T-cell (primary cell): ENCODE results near the gene CDC42BPB. TPM values are rescaled to one million over a fixed set of nuclear protein-coding genes. Genes with fewer than 3 reads are reported as not detected.

ENCODE experiments used
- ATAC-seq, 4 experiments: fragments of 200-7000 bp in 3 of 4; fragments of 150-1000 bp in 1 of 4; cut with Tn5 transposase; replicated peaks in 1 of 4; 1 replicate in 3 of 4; 2 replicates in 1 of 4; pipeline ENCODE4 v1.10.0; 2021; ENCODE audit warnings: moderate library complexity in 3 of 4, mild to moderate bottlenecking in 2 of 4, moderate number of reproducible peaks in 1 of 4
- CTCF ChIA-PET, 2 donors: fragments of 300-600 bp; sonication (Branson Sonifier 250); formaldehyde crosslinking; loops; one replicate each; lab custom pipeline; 2022; ENCODE audit warnings: antibody characterized with exemption in 2 of 2; lab: Charles Lee
- POLR2A ChIA-PET, 2 donors: fragments of 300-600 bp; sonication (Branson Sonifier 250); formaldehyde crosslinking; loops; one replicate each; lab custom pipeline; 2022; ENCODE audit warnings: antibody characterized with exemption in 2 of 2; lab: Charles Lee
- DNase-seq, 35 experiments: peaks; one replicate each; pipeline versions ENCODE4 v3.0.0 to v3.0.0-alpha.2; 2013 to 2023
- H3K27ac ChIP-seq: one replicate; pipeline ENCODE4 v1.5.1; 2013; ENCODE audit warnings: low read length
- H3K27me3 ChIP-seq, 2 experiments: replicated peaks in 1 of 2; 1 replicate in 1 of 2; 2 replicates in 1 of 2; pipeline versions ENCODE4 v1.6.1 to v1.7.0; 2013; ENCODE audit warnings: low read length in 1 of 2, mixed read lengths in 1 of 2; ENCODE audit not compliant: control insufficient read depth in 2 of 2, insufficient read depth in 2 of 2; ENCODE audit errors: extremely low read depth in 1 of 2
- H3K36me3 ChIP-seq, 2 donors: 1 replicate in 1 of 2; 2 replicates in 1 of 2; pipeline versions ENCODE4 v1.6.1 to v1.7.0; 2013; ENCODE audit warnings: low read length in 1 of 2; ENCODE audit not compliant: control insufficient read depth in 2 of 2, insufficient read depth in 1 of 2; ENCODE audit errors: extremely low read depth in 1 of 2
- H3K4me1 ChIP-seq, 2 experiments: 1 replicate in 1 of 2; 2 replicates in 1 of 2; pipeline versions ENCODE4 v1.6.1 to v1.7.0; 2013; ENCODE audit warnings: low read length in 2 of 2, mixed read lengths in 1 of 2; ENCODE audit not compliant: insufficient read depth in 2 of 2, control insufficient read depth in 1 of 2; ENCODE audit errors: extremely low read depth in 1 of 2
- H3K4me3 ChIP-seq, 2 donors: 1 replicate in 1 of 2; 2 replicates in 1 of 2; pipeline versions ENCODE4 v1.5.1 to v1.7.0; 2013; ENCODE audit warnings: mild to moderate bottlenecking in 2 of 2, low read length in 1 of 2, moderate library complexity in 1 of 2; ENCODE audit not compliant: control insufficient read depth in 1 of 2; ENCODE audit errors: extremely low read depth in 1 of 2
- H3K9me3 ChIP-seq: 2 replicates; pipeline ENCODE4 v1.7.0; 2013
- H3K27ac Mint-ChIP-seq, 2 donors: one replicate each; pipeline ENCODE4 v1.8.0; 2020 to 2021; ENCODE audit warnings: mild to moderate bottlenecking in 2 of 2, mixed read lengths in 2 of 2
- H3K27me3 Mint-ChIP-seq, 2 donors: one replicate each; pipeline ENCODE4 v1.8.0; 2021 to 2022; ENCODE audit warnings: mixed read lengths in 2 of 2
- H3K36me3 Mint-ChIP-seq: one replicate; pipeline ENCODE4 v1.8.0; 2021; ENCODE audit warnings: mixed read lengths
- H3K4me1 Mint-ChIP-seq, 3 donors: one replicate each; pipeline ENCODE4 v1.8.0; 2020 to 2022; ENCODE audit warnings: mixed read lengths in 3 of 3, mild to moderate bottlenecking in 1 of 3
- H3K4me3 Mint-ChIP-seq, 3 donors: one replicate each; pipeline ENCODE4 v1.8.0; 2020 to 2022; ENCODE audit warnings: mild to moderate bottlenecking in 3 of 3, mixed read lengths in 3 of 3, moderate library complexity in 3 of 3
- H3K9me3 Mint-ChIP-seq, 3 donors: one replicate each; pipeline ENCODE4 v1.8.0; 2020 to 2022; ENCODE audit warnings: mixed read lengths in 3 of 3
- WGBS: methylation state at CpG from one replicate; pipeline ENCODE4 v1.1.5; 2013; ENCODE audit warnings: missing lambda C conversion rate; ENCODE audit not compliant: insufficient coverage; 5-methylcytosine and 5-hydroxymethylcytosine counted together
- total RNA-seq, 35 experiments: library from RNA in 6 of 35; stranded (reverse) in 6 of 35; fragments of 120-200 nt in 1 of 35; gene quantifications; one replicate each; pipeline versions ENCODE4 v1.2.1 to v1.2.4 and lab custom pipeline; 2013 to 2026

The CDC42BPB gene
- total RNA-seq, 5 donors from 2014 or later (not counting 1 experiment from before 2014, with no cell fraction given) = 5.3 to 17.5 (median 11.2) TPM

GRCh38 chr14:103089386-103090335 lies 32.3 kb upstream of the CDC42BPB start:
- Mint-ChIP-seq H3K36me3 (no peaks in the 10 kb centered on the region), H3K4me3 (no peak overlapping the region), H3K27me3 (peaks cover 18 to 20% of the 10 kb centered on the region in 2 donors), H3K4me1 (peaks cover 0 to 5% (median 3%) of the 10 kb centered on the region in 3 donors), H3K27ac (no peak overlapping the region), H3K9me3 (no peaks in the 10 kb centered on the region)
- DNase-seq (no peak), ATAC-seq (no peak)
- WGBS = 86% methylated on average over 26 of the region's 28 CpGs
- H3K4me1 ChIP-seq = peaks cover 0 to 16% of the 10 kb centered on the region in 2 experiments
- H3K27ac ChIP-seq = no peak overlapping the region
- no peaks in the 10 kb centered on the region for H3K9me3 ChIP-seq
- POLR2A ChIA-PET = no interaction called here
- H3K4me3 ChIP-seq = no peak overlapping the region
- CTCF ChIA-PET = no interaction called here
- peaks cover 2 to 71% of the 10 kb centered on the region in 2 experiments for H3K27me3 ChIP-seq
- H3K36me3 ChIP-seq = no peaks in the 10 kb centered on the region

- WGBS = 97% methylated on average over 4 of the region's 6 CpGs
- no peak overlapping the region for H3K4me3 Mint-ChIP-seq
- Histone ChIP-seq H3K27ac (no peak overlapping the region), H3K36me3 (no peaks in the 10 kb centered on the region), H3K4me3 (no peak overlapping the region), H3K4me1 (peaks cover 0 to 16% of the 10 kb centered on the region in 2 experiments), H3K9me3 (no peaks in the 10 kb centered on the region), H3K27me3 (peaks cover 2 to 71% of the 10 kb centered on the region in 2 experiments)
- H3K36me3 Mint-ChIP-seq = no peaks in the 10 kb centered on the region
- H3K9me3 Mint-ChIP-seq = no peaks in the 10 kb centered on the region
- ChIA-PET CTCF (no interaction called here), POLR2A (no interaction called here)
- peaks cover 20 to 23% of the 10 kb centered on the region in 2 donors for H3K27me3 Mint-ChIP-seq
- no peak for DNase-seq
- H3K4me1 Mint-ChIP-seq = peaks cover 0 to 5% (median 3%) of the 10 kb centered on the region in 3 donors
- no peak overlapping the region for H3K27ac Mint-ChIP-seq
- no peak for ATAC-seq
Measured at GRCh38 chr14:103088921-103089320, 31.6 kb upstream of the CDC42BPB start.

GRCh38 chr14:103087343-103087835 lies 30.0 kb upstream of the CDC42BPB start:
- Histone ChIP-seq H3K27me3 (peaks cover 4 to 76% of the 10 kb centered on the region in 2 experiments), H3K4me1 (peaks cover 0 to 16% of the 10 kb centered on the region in 2 experiments), H3K27ac (no peak overlapping the region), H3K9me3 (no peaks in the 10 kb centered on the region), H3K4me3 (no peak overlapping the region), H3K36me3 (no peaks in the 10 kb centered on the region)
- ChIA-PET CTCF (no interaction called here), POLR2A (no interaction called here)
- no peak overlapping the region for H3K4me3 Mint-ChIP-seq
- H3K4me1 Mint-ChIP-seq = peaks cover 0 to 5% (median 3%) of the 10 kb centered on the region in 3 donors
- peaks cover 20 to 24% of the 10 kb centered on the region in 2 donors for H3K27me3 Mint-ChIP-seq
- H3K27ac Mint-ChIP-seq = no peak overlapping the region
- WGBS = 80% methylated on average over 12 of the region's 13 CpGs
- no peaks in the 10 kb centered on the region for H3K36me3 Mint-ChIP-seq
- DNase-seq (no peak), ATAC-seq (no peak)
- no peaks in the 10 kb centered on the region for H3K9me3 Mint-ChIP-seq

GRCh38 chr14:103086771-103087342 lies 29.5 kb upstream of the CDC42BPB start:
- Histone ChIP-seq H3K4me1 (peaks cover 0 to 14% of the 10 kb centered on the region in 2 experiments), H3K9me3 (no peaks in the 10 kb centered on the region), H3K36me3 (no peaks in the 10 kb centered on the region), H3K27ac (no peak overlapping the region), H3K27me3 (peaks cover 4 to 70% of the 10 kb centered on the region in 2 experiments), H3K4me3 (no peak overlapping the region)
- 71% methylated on average over 8 of the region's 8 CpGs for WGBS
- ChIA-PET CTCF (interaction anchor here in 1 of 2 donors (0.5 kb wide), 1 partner anchor 276 kb away, joined by 3 read pairs; no protein-coding TSS in a partner anchor), POLR2A (no interaction called here)
- peaks cover 20 to 24% of the 10 kb centered on the region in 2 donors for H3K27me3 Mint-ChIP-seq
- H3K36me3 Mint-ChIP-seq = no peaks in the 10 kb centered on the region
- peaks cover 0 to 4% (median 3%) of the 10 kb centered on the region in 3 donors for H3K4me1 Mint-ChIP-seq
- ATAC-seq = no peak
- H3K27ac Mint-ChIP-seq = no peak overlapping the region
- no peak for DNase-seq
- H3K4me3 Mint-ChIP-seq = no peak overlapping the region
- H3K9me3 Mint-ChIP-seq = no peaks in the 10 kb centered on the region

- H3K27me3 ChIP-seq = peaks cover 4 to 59% of the 10 kb centered on the region in 2 experiments
- Mint-ChIP-seq H3K9me3 (no peaks in the 10 kb centered on the region), H3K4me1 (no peaks in the 10 kb centered on the region), H3K36me3 (no peaks in the 10 kb centered on the region), H3K27me3 (peaks cover 20 to 24% of the 10 kb centered on the region in 2 donors), H3K27ac (no peak overlapping the region), H3K4me3 (no peak overlapping the region)
- CTCF ChIA-PET = no interaction called here
- POLR2A ChIA-PET = no interaction called here
- H3K27ac ChIP-seq = no peak overlapping the region
- DNase-seq (no peak), ATAC-seq (no peak)
- no peak overlapping the region for H3K4me3 ChIP-seq
- H3K36me3 ChIP-seq = no peaks in the 10 kb centered on the region
- WGBS = 78% methylated on average over 20 of the region's 24 CpGs
- H3K9me3 ChIP-seq = no peaks in the 10 kb centered on the region
- H3K4me1 ChIP-seq = peaks cover 0 to under 1% of the 10 kb centered on the region in 2 experiments
Measured at GRCh38 chr14:103085106-103086091, 28.1 kb upstream of the CDC42BPB start.
